ENCODE results near the gene LMO7. TPM values are rescaled to one million over a fixed set of nuclear protein-coding genes. Genes with fewer than 3 reads are reported as not detected.

The LMO7 gene
- total and polyA plus RNA-seq, 2 donors from 2014 or later, result 44.0 to 138 TPM

DNA sequence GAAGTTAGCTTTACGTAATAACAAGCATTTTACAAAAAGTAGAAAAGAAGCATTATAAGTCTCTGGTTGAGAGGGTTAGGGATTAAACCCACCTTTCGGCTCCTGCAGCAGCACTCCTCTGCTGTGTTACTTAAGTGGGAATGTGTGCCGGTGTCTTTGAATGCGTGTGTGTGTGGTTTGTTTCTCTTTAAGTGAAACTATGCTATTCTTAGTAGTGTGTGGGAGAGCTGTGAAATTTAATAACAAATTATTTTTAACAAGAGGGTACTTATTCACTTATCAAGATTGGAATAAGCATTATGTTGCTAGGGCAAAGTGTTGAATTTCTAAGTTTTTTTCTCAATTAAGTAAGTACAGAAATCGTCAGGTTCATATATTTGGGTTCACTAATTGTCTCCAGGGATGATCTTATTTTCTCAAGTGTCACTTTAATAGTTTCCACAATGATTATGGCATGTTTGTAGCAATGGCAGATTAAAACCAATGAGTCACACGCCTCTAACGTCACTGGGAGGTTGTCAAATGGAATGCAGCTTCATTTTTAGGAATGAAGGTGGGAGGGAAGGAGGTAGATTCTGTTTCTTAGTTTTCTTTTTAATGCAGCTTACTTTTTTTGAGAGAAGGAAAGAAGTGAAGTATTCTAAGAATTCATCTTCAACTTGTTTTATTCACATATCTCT, 151.3 kb downstream of the LMO7 start:
- Histone ChIP-seq H3K4me3 (ENCODE audit: low read length in 3 of 3) (no peak overlapping the region), H3K4me1 (ENCODE audit: control insufficient read depth in 2 of 3, insufficient read depth in 2 of 3, low read depth in 1 of 3, low read length in 3 of 3) (peaks cover 0 to 36% (median 21%) of the 10 kb centered on the region in 3 donors), H3K27me3 (ENCODE audit: control insufficient read depth, insufficient read depth, low read length) (no peaks in the 10 kb centered on the region), H3K9ac (ENCODE audit: low read length in 3 of 3) (no peak overlapping the region), H3K9me3 (ENCODE audit: control insufficient read depth in 2 of 3, insufficient read depth in 1 of 3, low read length in 3 of 3) (no peaks in the 10 kb centered on the region), H3K27ac (ENCODE audit: low read depth in 2 of 2, low read length in 2 of 2) (peak overlapping the region in 1 of 2 donors; percentile 32), H3K36me3 (ENCODE audit: control insufficient read depth in 2 of 3, insufficient read depth in 3 of 3, low read length in 3 of 3) (no peaks in the 10 kb centered on the region)
- FAIRE-seq, result peak; percentile 37
- DNase-seq, result no peak
- intact Hi-C loops (cut with DNase I), result no loop called here
- TF ChIP-seq, protein P1, sequence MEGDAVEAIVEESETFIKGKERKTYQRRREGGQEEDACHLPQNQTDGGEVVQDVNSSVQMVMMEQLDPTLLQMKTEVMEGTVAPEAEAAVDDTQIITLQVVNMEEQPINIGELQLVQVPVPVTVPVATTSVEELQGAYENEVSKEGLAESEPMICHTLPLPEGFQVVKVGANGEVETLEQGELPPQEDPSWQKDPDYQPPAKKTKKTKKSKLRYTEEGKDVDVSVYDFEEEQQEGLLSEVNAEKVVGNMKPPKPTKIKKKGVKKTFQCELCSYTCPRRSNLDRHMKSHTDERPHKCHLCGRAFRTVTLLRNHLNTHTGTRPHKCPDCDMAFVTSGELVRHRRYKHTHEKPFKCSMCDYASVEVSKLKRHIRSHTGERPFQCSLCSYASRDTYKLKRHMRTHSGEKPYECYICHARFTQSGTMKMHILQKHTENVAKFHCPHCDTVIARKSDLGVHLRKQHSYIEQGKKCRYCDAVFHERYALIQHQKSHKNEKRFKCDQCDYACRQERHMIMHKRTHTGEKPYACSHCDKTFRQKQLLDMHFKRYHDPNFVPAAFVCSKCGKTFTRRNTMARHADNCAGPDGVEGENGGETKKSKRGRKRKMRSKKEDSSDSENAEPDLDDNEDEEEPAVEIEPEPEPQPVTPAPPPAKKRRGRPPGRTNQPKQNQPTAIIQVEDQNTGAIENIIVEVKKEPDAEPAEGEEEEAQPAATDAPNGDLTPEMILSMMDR (IDR thresholded peaks at IDR 0.05; ENCODE audit: borderline replicate concordance, extremely low read depth, insufficient read depth), result no peak

- Histone ChIP-seq H3K4me3 (ENCODE audit: low read length in 3 of 3) (no peak overlapping the region), H3K27ac (ENCODE audit: low read depth in 2 of 2, low read length in 2 of 2) (peak overlapping the region; percentile 33 to 68), H3K36me3 (ENCODE audit: control insufficient read depth in 2 of 3, insufficient read depth in 3 of 3, low read length in 3 of 3) (no peaks in the 10 kb centered on the region), H3K9ac (ENCODE audit: low read length in 3 of 3) (no peak overlapping the region), H3K9me3 (ENCODE audit: control insufficient read depth in 2 of 3, insufficient read depth in 1 of 3, low read length in 3 of 3) (no peaks in the 10 kb centered on the region), H3K4me1 (ENCODE audit: control insufficient read depth in 2 of 3, insufficient read depth in 2 of 3, low read depth in 1 of 3, low read length in 3 of 3) (peaks cover 2 to 47% (median 22%) of the 10 kb centered on the region in 3 donors), H3K27me3 (ENCODE audit: control insufficient read depth, insufficient read depth, low read length) (no peaks in the 10 kb centered on the region)
- TF ChIP-seq, protein P1 (IDR thresholded peaks at IDR 0.05; ENCODE audit: borderline replicate concordance, extremely low read depth, insufficient read depth), result no peak
- FAIRE-seq (no peak), DNase-seq (peak in 3 of 5 donors; percentile 22 to 72 (median 56))
- intact Hi-C loops (cut with DNase I), result no loop called here
These were observed 152.4 kb downstream of the LMO7 start for GRCh38 chr13:75788481-75788981.

DNA sequence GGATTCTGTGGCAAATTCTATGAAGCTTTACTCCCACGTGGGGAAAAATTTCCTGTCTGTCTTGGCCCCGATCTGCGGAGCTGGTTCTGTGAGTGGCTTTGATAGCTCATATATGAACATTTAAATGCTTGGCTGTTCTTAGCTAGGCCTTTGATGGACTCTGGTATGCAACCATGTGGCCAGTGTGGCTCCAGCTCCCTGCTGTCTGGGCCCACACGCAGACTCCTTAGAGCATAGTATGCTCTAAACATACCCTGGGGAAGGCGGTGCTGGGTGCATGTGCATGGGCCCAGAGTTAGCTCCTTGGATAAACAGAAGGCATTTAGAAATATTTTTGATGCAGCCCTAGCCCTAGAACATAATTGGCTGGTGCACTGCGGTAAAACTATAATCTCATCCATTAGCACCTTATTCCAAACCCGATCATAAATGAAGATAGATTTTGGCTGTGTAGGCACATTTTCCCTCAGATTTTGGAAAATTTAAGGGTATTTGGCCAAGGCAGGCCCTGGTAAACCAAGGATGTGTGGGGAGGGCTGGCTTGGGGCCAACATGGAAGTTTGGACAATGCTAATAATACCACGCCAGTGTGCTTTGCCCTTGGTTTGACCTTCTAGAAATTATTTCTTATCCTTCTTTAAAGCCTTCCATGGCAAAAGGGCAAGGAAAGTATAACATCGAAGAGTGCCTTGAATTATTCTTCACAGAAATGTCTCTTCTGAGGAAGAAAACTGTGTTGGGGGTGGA, 153.5 kb downstream of the LMO7 start:
- Histone ChIP-seq H3K9ac (ENCODE audit: low read length in 3 of 3) (no peak overlapping the region), H3K36me3 (ENCODE audit: control insufficient read depth in 2 of 3, insufficient read depth in 3 of 3, low read length in 3 of 3) (no peaks in the 10 kb centered on the region), H3K4me3 (ENCODE audit: low read length in 3 of 3) (no peak overlapping the region), H3K27me3 (ENCODE audit: control insufficient read depth, insufficient read depth, low read length) (no peaks in the 10 kb centered on the region), H3K27ac (ENCODE audit: low read depth in 2 of 2, low read length in 2 of 2) (peak overlapping the region; percentile 3 to 68), H3K4me1 (ENCODE audit: control insufficient read depth in 2 of 3, insufficient read depth in 2 of 3, low read depth in 1 of 3, low read length in 3 of 3) (peaks cover 2 to 54% (median 19%) of the 10 kb centered on the region in 3 donors), H3K9me3 (ENCODE audit: control insufficient read depth in 2 of 3, insufficient read depth in 1 of 3, low read length in 3 of 3) (no peaks in the 10 kb centered on the region)
- TF ChIP-seq, protein P1 (IDR thresholded peaks at IDR 0.05; ENCODE audit: borderline replicate concordance, extremely low read depth, insufficient read depth), result no peak
- no peak for FAIRE-seq
- no peak for DNase-seq
- intact Hi-C loops (cut with DNase I), result no loop called here
